ENCODE results near the gene KRT32.

Gene KRT32

GRCh38 chr17:41464173-41464572, 3.0 kb downstream of the KRT32 start:
- Histone ChIP-seq H4K20me1 (ENCODE audit: control insufficient read depth, insufficient read depth, low read depth, low read length) (no peaks in the 10 kb centered on the region), H3K4me3 (ENCODE audit: low read length) (no peak overlapping the region), H3K27me3 (ENCODE audit: control insufficient read depth, low read length) (0 out of 2 replicates have a peak, but pooled peaks cover under 1% of the 10 kb centered on the region), H3K79me2 (ENCODE audit: control insufficient read depth, low read length) (no peaks in the 10 kb centered on the region), H3F3A (ENCODE audit: control insufficient read depth, insufficient read depth) (no peaks in the 10 kb centered on the region), H3K4me1 (ENCODE audit: control insufficient read depth, low read length) (no peaks in the 10 kb centered on the region), H3K27ac (ENCODE audit: low read depth, low read length) (no peak overlapping the region), H3K9me3 (ENCODE audit: control insufficient read depth, insufficient read depth, low read length) (no peaks in the 10 kb centered on the region), H3K36me3 (ENCODE audit: control insufficient read depth, low read length) (no peaks in the 10 kb centered on the region), H3K9me2 (replicated peaks; ENCODE audit: control insufficient read depth, low read length) (no peaks in the 10 kb centered on the region), H3K4me2 (ENCODE audit: low read length) (no peak overlapping the region)
- TF ChIP-seq EZH2phosphoT487 (IDR thresholded peaks at IDR 0.05; ENCODE audit: borderline replicate concordance, low read length), result no peak
- TF ChIP-seq, protein P1, sequence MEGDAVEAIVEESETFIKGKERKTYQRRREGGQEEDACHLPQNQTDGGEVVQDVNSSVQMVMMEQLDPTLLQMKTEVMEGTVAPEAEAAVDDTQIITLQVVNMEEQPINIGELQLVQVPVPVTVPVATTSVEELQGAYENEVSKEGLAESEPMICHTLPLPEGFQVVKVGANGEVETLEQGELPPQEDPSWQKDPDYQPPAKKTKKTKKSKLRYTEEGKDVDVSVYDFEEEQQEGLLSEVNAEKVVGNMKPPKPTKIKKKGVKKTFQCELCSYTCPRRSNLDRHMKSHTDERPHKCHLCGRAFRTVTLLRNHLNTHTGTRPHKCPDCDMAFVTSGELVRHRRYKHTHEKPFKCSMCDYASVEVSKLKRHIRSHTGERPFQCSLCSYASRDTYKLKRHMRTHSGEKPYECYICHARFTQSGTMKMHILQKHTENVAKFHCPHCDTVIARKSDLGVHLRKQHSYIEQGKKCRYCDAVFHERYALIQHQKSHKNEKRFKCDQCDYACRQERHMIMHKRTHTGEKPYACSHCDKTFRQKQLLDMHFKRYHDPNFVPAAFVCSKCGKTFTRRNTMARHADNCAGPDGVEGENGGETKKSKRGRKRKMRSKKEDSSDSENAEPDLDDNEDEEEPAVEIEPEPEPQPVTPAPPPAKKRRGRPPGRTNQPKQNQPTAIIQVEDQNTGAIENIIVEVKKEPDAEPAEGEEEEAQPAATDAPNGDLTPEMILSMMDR (IDR thresholded peaks at IDR 0.05; ENCODE audit: low read depth, low read length, poor library complexity, severe bottlenecking), result no peak

DNA sequence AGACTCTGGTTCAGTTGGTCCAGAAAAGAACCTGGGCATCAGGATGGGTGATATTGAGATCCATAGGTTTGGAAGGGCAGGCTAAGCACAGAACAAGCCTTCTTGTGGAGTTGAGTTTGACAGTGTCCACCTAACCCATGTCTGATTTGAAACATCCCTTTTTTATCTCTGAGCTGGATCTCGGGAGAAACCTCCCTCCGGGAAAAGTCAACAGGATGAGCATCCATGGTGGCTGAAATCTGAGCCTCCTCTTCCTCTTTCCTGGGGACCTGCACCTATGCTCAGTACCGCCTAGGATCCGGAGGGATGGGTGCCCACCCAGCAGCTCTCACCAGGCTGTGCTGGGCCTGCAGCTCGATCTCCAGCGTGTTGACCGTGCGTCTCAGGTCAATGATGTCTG, 3.4 kb downstream of the KRT32 start:
- Histone ChIP-seq H3F3A (ENCODE audit: control insufficient read depth, insufficient read depth) (no peaks in the 10 kb centered on the region), H3K4me3 (ENCODE audit: low read length) (no peak overlapping the region), H3K4me2 (ENCODE audit: low read length) (no peak overlapping the region), H3K4me1 (ENCODE audit: control insufficient read depth, low read length) (no peaks in the 10 kb centered on the region), H3K79me2 (ENCODE audit: control insufficient read depth, low read length) (no peaks in the 10 kb centered on the region), H3K27me3 (ENCODE audit: control insufficient read depth, low read length) (0 out of 2 replicates have a peak, but pooled peaks cover 3% of the 10 kb centered on the region), H4K20me1 (ENCODE audit: control insufficient read depth, insufficient read depth, low read depth, low read length) (no peaks in the 10 kb centered on the region), H3K27ac (ENCODE audit: low read depth, low read length) (no peak overlapping the region), H3K36me3 (ENCODE audit: control insufficient read depth, low read length) (no peaks in the 10 kb centered on the region), H3K9me3 (ENCODE audit: control insufficient read depth, insufficient read depth, low read length) (no peaks in the 10 kb centered on the region), H3K9me2 (replicated peaks; ENCODE audit: control insufficient read depth, low read length) (no peaks in the 10 kb centered on the region)
- TF ChIP-seq EZH2phosphoT487 (IDR thresholded peaks at IDR 0.05; ENCODE audit: borderline replicate concordance, low read length), result no peak
- TF ChIP-seq, protein P1 (IDR thresholded peaks at IDR 0.05; ENCODE audit: low read depth, low read length, poor library complexity, severe bottlenecking), result no peak

DNA sequence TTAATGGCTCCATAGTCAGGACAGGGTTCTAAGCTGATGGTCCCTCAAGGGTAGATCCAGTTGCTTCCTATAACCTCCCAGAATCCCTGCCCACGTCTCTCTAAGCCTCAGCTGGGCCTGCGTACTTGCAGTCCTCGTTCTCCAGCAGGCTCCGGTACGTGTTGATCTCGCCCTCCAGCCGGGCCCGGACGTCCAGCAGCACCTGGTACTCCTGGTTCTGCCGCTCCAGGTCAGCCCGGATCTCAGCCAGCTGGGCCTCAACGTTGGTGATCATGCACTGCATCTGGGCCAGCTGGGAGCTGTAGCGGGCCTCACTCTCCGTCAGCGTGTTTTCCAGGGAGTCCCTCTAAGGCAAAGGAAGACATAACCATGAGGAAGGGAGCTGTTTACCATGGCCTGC, 4.5 kb downstream of the KRT32 start:
- Histone ChIP-seq H3K27ac (ENCODE audit: low read depth, low read length) (no peak overlapping the region), H3K79me2 (ENCODE audit: control insufficient read depth, low read length) (no peaks in the 10 kb centered on the region), H3K27me3 (ENCODE audit: control insufficient read depth, low read length) (0 out of 2 replicates have a peak, but pooled peaks cover 3% of the 10 kb centered on the region), H3K4me2 (ENCODE audit: low read length) (no peak overlapping the region), H3F3A (ENCODE audit: control insufficient read depth, insufficient read depth) (no peaks in the 10 kb centered on the region), H3K4me3 (ENCODE audit: low read length) (no peak overlapping the region), H4K20me1 (ENCODE audit: control insufficient read depth, insufficient read depth, low read depth, low read length) (no peaks in the 10 kb centered on the region), H3K4me1 (ENCODE audit: control insufficient read depth, low read length) (no peaks in the 10 kb centered on the region), H3K9me2 (replicated peaks; ENCODE audit: control insufficient read depth, low read length) (no peaks in the 10 kb centered on the region), H3K9me3 (ENCODE audit: control insufficient read depth, insufficient read depth, low read length) (no peaks in the 10 kb centered on the region), H3K36me3 (ENCODE audit: control insufficient read depth, low read length) (no peaks in the 10 kb centered on the region)
- TF ChIP-seq EZH2phosphoT487 (IDR thresholded peaks at IDR 0.05; ENCODE audit: borderline replicate concordance, low read length), result no peak
- TF ChIP-seq, protein P1 (IDR thresholded peaks at IDR 0.05; ENCODE audit: low read depth, low read length, poor library complexity, severe bottlenecking), result no peak
